HepG2 (cell line): ENCODE results near the gene CRIM1. TPM values are rescaled to one million over a fixed set of nuclear protein-coding genes. Genes with fewer than 3 reads are reported as not detected.
A peak's percentile ranks its signal among the peaks of the same experiment; 100 is the strongest.

Source experiments
- DNMT1 ChIP-seq: sonication (generic); formaldehyde crosslinking; IDR thresholded peaks from 2 replicates; pipeline ENCODE4 v1.5.1; 2020; ENCODE audit warnings: mild to moderate bottlenecking, missing genetic modification reagents
- HNRNPL ChIP-seq: fragments of 200-400 bp; formaldehyde crosslinking; IDR thresholded peaks from 2 replicates; pipeline ENCODE4 v1.6.1; 2017; ENCODE audit warnings: mild to moderate bottlenecking, low read depth, low read length
- RFX1 ChIP-seq: fragments of 450-650 bp; IDR thresholded peaks from 2 replicates; pipeline ENCODE4 v1.6.1; 2017
- SMYD3 ChIP-seq: sonication (generic); formaldehyde crosslinking; IDR thresholded peaks from 2 replicates; pipeline ENCODE4 v1.8.1; 2023; ENCODE audit warnings: mild to moderate bottlenecking, missing genetic modification reagents
- SP5 ChIP-seq: IDR thresholded peaks from 2 replicates; pipeline ENCODE4 v1.6.1; 2016; ENCODE audit warnings: low read depth, borderline replicate concordance
- TCF7 ChIP-seq: sonication (generic); IDR thresholded peaks from 2 replicates; pipeline ENCODE4 v1.6.1; 2016; ENCODE audit warnings: antibody characterized with exemption, low read depth
- TMF1 ChIP-seq: sonication (generic); formaldehyde crosslinking; IDR thresholded peaks from 2 replicates; pipeline ENCODE4 v1.8.1; 2022; ENCODE audit warnings: low read depth, missing genetic modification reagents
- YEATS2 ChIP-seq: sonication (generic); formaldehyde crosslinking; IDR thresholded peaks from 2 replicates; pipeline ENCODE4 v1.4.0; 2020; ENCODE audit warnings: missing genetic modification reagents, borderline replicate concordance
- ZFP1 ChIP-seq: IDR thresholded peaks from 2 replicates; pipeline ENCODE4 v1.6.1; 2016
- ZKSCAN5 ChIP-seq: sonication (generic); formaldehyde crosslinking; IDR thresholded peaks from 2 replicates; pipeline ENCODE4 v1.5.1; 2020; ENCODE audit warnings: mild to moderate bottlenecking, missing genetic modification reagents
- ZMAT3 ChIP-seq: sonication (generic); formaldehyde crosslinking; conservative IDR thresholded peaks from 2 replicates; pipeline ENCODE4 v1.7.0; 2021; ENCODE audit warnings: missing genetic modification reagents
- ZNF251 ChIP-seq: sonication (generic); formaldehyde crosslinking; IDR thresholded peaks from 2 replicates; pipeline ENCODE4 v1.9.0; 2021; ENCODE audit warnings: mild to moderate bottlenecking, missing genetic modification reagents
- polyA plus RNA-seq, 8 experiments: library from polyadenylated mRNA; depleted of rRNA in 3 of 8; stranded (reverse) in 7 of 8; unstranded in 1 of 8; fragments of >200 nt; fragmentation: Illumina TruSeq in 4 of 8; extraction: Trizol in 4 of 8; gene quantifications; 2 replicates each; pipeline versions ENCODE4 v1.2.1 to v1.2.3, GENCODE V29; 2011 to 2016; ENCODE audit warnings: low read depth in 4 of 8, missing spikeins in 1 of 8, mixed read lengths in 1 of 8; ENCODE audit not compliant: insufficient read depth in 1 of 8
- total RNA-seq, 5 experiments: library from RNA; depleted of rRNA; stranded (reverse); fragments of >200 nt; fragmentation: Illumina TruSeq; extraction: Trizol; gene quantifications; 2 replicates each; pipeline ENCODE4 v1.2.3, GENCODE V29; 2016; ENCODE audit warnings: low read depth in 1 of 5
- TF ChIP-seq, protein P1 (sequence below): sonication (generic); formaldehyde crosslinking; IDR thresholded peaks from 2 replicates; pipeline ENCODE4 v1.9.0; 2021; ENCODE audit warnings: mild to moderate bottlenecking, missing genetic modification reagents
- TF ChIP-seq, protein P2 (sequence below): sonication (generic); formaldehyde crosslinking; IDR thresholded peaks from 2 replicates; pipeline ENCODE4 v1.5.1; 2020; ENCODE audit warnings: missing genetic modification reagents, mild to moderate bottlenecking, borderline replicate concordance
- TF ChIP-seq, protein P3 (sequence below): sonication (generic); formaldehyde crosslinking; IDR thresholded peaks from 2 replicates; pipeline ENCODE4 v1.9.0; 2021; ENCODE audit warnings: missing genetic modification reagents, borderline replicate concordance
- TF ChIP-seq, protein P4 (sequence below): sonication (generic); formaldehyde crosslinking; IDR thresholded peaks from 2 replicates; pipeline ENCODE4 v1.4.0; 2020; ENCODE audit warnings: missing genetic modification reagents

The CRIM1 gene
- total and polyA plus RNA-seq, 2 of the 13 experiments (the other 11 are each of a cell fraction or from before 2014, with no cell fraction given) = 39.1 to 69.9 TPM

DNA sequence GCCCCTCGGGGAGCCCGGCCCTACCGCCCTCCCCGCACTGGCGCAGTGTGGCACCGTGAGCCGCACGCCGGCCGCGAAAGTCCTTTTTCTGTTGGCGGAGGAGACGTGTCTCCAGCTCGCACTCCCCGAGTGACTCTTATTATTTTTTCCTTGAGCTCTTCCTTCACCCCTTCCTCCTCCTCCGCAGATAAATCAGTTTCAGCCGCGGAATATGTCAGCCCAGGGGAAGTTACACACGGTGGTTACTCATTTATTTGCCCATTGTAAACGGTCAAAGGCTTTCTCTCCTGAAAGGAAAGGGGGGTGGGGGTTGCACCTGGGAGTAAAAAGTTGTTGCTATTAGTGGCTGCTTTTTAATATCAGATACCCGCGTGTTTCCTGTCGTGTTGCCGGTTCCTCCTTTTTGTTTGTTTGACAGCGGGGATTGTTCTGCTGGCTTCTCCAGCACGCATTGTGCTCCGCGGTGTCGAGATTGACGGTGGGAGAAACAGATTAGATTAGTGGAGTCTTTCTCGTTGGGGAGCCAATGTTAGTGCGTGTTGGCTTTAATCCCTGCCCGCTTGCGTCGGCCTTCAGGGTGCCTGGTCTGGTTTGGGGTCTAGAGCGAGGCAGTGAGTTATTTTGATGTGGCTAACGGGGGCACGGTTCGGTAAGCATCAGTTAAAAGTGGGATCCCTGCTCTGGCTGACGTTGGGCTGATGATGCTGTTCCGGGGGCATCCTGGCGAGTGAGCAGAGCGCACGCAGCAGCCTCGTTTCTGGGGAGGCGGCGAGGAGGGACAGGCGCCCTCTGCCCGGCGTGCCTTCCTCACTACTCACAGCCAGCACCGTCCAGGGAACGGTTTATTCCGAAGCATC is 1.6 kb downstream of the CRIM1 start (continued):
- TF ChIP-seq, protein P1, sequence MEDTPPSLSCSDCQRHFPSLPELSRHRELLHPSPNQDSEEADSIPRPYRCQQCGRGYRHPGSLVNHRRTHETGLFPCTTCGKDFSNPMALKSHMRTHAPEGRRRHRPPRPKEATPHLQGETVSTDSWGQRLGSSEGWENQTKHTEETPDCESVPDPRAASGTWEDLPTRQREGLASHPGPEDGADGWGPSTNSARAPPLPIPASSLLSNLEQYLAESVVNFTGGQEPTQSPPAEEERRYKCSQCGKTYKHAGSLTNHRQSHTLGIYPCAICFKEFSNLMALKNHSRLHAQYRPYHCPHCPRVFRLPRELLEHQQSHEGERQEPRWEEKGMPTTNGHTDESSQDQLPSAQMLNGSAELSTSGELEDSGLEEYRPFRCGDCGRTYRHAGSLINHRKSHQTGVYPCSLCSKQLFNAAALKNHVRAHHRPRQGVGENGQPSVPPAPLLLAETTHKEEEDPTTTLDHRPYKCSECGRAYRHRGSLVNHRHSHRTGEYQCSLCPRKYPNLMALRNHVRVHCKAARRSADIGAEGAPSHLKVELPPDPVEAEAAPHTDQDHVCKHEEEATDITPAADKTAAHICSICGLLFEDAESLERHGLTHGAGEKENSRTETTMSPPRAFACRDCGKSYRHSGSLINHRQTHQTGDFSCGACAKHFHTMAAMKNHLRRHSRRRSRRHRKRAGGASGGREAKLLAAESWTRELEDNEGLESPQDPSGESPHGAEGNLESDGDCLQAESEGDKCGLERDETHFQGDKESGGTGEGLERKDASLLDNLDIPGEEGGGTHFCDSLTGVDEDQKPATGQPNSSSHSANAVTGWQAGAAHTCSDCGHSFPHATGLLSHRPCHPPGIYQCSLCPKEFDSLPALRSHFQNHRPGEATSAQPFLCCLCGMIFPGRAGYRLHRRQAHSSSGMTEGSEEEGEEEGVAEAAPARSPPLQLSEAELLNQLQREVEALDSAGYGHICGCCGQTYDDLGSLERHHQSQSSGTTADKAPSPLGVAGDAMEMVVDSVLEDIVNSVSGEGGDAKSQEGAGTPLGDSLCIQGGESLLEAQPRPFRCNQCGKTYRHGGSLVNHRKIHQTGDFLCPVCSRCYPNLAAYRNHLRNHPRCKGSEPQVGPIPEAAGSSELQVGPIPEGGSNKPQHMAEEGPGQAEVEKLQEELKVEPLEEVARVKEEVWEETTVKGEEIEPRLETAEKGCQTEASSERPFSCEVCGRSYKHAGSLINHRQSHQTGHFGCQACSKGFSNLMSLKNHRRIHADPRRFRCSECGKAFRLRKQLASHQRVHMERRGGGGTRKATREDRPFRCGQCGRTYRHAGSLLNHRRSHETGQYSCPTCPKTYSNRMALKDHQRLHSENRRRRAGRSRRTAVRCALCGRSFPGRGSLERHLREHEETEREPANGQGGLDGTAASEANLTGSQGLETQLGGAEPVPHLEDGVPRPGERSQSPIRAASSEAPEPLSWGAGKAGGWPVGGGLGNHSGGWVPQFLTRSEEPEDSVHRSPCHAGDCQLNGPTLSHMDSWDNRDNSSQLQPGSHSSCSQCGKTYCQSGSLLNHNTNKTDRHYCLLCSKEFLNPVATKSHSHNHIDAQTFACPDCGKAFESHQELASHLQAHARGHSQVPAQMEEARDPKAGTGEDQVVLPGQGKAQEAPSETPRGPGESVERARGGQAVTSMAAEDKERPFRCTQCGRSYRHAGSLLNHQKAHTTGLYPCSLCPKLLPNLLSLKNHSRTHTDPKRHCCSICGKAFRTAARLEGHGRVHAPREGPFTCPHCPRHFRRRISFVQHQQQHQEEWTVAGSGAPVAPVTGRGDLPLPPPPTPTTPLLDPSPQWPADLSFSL (CRISPR knock-in tag) = peak; percentile 65; the same call in 1 of the 2 replicates
- TF ChIP-seq RFX1 (no peak), HNRNPL (0 out of 2 replicates have a peak, but pooled peaks have one; percentile 1), DNMT1 (CRISPR knock-in tag) (no peak), ZKSCAN5 (no peak), ZNF251 (CRISPR knock-in tag) (no peak), YEATS2 (CRISPR knock-in tag) (no peak), SP5 (CRISPR knock-in tag) (no peak), SMYD3 (CRISPR knock-in tag) (peak; percentile 66; the same call in 1 of the 2 replicates), TMF1 (CRISPR knock-in tag) (0 out of 2 replicates have a peak, but pooled peaks have one; percentile 26), ZFP1 (CRISPR knock-in tag) (no peak), TCF7 (peak; percentile 24; the same call in 1 of the 2 replicates), ZMAT3 (CRISPR knock-in tag) (0 out of 2 replicates have a peak, but pooled peaks have one; percentile 24)
- TF ChIP-seq, protein P2, sequence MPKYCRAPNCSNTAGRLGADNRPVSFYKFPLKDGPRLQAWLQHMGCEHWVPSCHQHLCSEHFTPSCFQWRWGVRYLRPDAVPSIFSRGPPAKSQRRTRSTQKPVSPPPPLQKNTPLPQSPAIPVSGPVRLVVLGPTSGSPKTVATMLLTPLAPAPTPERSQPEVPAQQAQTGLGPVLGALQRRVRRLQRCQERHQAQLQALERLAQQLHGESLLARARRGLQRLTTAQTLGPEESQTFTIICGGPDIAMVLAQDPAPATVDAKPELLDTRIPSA (CRISPR knock-in tag) = no peak
- TF ChIP-seq, protein P3, sequence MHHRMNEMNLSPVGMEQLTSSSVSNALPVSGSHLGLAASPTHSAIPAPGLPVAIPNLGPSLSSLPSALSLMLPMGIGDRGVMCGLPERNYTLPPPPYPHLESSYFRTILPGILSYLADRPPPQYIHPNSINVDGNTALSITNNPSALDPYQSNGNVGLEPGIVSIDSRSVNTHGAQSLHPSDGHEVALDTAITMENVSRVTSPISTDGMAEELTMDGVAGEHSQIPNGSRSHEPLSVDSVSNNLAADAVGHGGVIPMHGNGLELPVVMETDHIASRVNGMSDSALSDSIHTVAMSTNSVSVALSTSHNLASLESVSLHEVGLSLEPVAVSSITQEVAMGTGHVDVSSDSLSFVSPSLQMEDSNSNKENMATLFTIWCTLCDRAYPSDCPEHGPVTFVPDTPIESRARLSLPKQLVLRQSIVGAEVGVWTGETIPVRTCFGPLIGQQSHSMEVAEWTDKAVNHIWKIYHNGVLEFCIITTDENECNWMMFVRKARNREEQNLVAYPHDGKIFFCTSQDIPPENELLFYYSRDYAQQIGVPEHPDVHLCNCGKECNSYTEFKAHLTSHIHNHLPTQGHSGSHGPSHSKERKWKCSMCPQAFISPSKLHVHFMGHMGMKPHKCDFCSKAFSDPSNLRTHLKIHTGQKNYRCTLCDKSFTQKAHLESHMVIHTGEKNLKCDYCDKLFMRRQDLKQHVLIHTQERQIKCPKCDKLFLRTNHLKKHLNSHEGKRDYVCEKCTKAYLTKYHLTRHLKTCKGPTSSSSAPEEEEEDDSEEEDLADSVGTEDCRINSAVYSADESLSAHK (CRISPR knock-in tag) = no peak
- TF ChIP-seq, protein P4, sequence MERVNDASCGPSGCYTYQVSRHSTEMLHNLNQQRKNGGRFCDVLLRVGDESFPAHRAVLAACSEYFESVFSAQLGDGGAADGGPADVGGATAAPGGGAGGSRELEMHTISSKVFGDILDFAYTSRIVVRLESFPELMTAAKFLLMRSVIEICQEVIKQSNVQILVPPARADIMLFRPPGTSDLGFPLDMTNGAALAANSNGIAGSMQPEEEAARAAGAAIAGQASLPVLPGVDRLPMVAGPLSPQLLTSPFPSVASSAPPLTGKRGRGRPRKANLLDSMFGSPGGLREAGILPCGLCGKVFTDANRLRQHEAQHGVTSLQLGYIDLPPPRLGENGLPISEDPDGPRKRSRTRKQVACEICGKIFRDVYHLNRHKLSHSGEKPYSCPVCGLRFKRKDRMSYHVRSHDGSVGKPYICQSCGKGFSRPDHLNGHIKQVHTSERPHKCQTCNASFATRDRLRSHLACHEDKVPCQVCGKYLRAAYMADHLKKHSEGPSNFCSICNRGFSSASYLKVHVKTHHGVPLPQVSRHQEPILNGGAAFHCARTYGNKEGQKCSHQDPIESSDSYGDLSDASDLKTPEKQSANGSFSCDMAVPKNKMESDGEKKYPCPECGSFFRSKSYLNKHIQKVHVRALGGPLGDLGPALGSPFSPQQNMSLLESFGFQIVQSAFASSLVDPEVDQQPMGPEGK (CRISPR knock-in tag) = peak; percentile 85
